Spinal cord (tissue), 10 donors: ENCODE measurements around the gene TAX1BP1. TPM values are rescaled to one million over a fixed set of nuclear protein-coding genes. Genes with fewer than 3 reads are reported as not detected.

Experiments used
- DNase-seq, 6 donors: peaks; one replicate each; pipeline versions ENCODE4 v3.0.0 to v3.0.0-alpha.2; 2013 to 2015; ENCODE audit warnings: low spot score in 6 of 6, low read depth in 4 of 6
- H3K27ac ChIP-seq: one replicate; pipeline ENCODE4 v1.5.1; 2013; ENCODE audit warnings: low read depth, low read length, control low read depth
- H3K27me3 ChIP-seq: one replicate; pipeline ENCODE4 v1.6.1; 2013; ENCODE audit warnings: low read length; ENCODE audit not compliant: control insufficient read depth, insufficient read depth
- H3K36me3 ChIP-seq: one replicate; pipeline ENCODE4 v1.6.1; 2013; ENCODE audit warnings: low read length; ENCODE audit not compliant: control insufficient read depth, insufficient read depth
- H3K4me1 ChIP-seq: one replicate; pipeline ENCODE4 v1.6.1; 2013; ENCODE audit warnings: low read length; ENCODE audit not compliant: control insufficient read depth, insufficient read depth
- H3K4me3 ChIP-seq: one replicate; pipeline ENCODE4 v1.5.1; 2013; ENCODE audit warnings: low read depth, low read length, control low read depth
- H3K9me3 ChIP-seq: one replicate; pipeline ENCODE4 v1.6.1; 2013; ENCODE audit warnings: low read length; ENCODE audit not compliant: control insufficient read depth, insufficient read depth
- WGBS: methylation state at CpG from one replicate; pipeline ENCODE4 v1.1.5; 2013; ENCODE audit warnings: missing lambda C conversion rate; ENCODE audit not compliant: insufficient coverage; 5-methylcytosine and 5-hydroxymethylcytosine counted together
- polyA plus RNA-seq, 2 donors: library from polyadenylated mRNA; unstranded; fragments of 120-200 nt; gene quantifications; one replicate each; pipeline ENCODE4 v1.2.1, GENCODE V29; 2013; ENCODE audit not compliant: insufficient read length in 2 of 2
- total RNA-seq, 2 donors: library from RNA; depleted of rRNA in 1 of 2; stranded (reverse); fragments of 120-200 nt in 1 of 2; fragments of >200 nt in 1 of 2; gene quantifications; one replicate each; pipeline versions ENCODE4 v1.2.3 to v1.2.4, GENCODE V29; 2013 to 2014
- donor health status: healthy.

The TAX1BP1 gene
- total and polyA plus RNA-seq, 4 donors, result 91.2 to 119 (median 107) TPM

DNA sequence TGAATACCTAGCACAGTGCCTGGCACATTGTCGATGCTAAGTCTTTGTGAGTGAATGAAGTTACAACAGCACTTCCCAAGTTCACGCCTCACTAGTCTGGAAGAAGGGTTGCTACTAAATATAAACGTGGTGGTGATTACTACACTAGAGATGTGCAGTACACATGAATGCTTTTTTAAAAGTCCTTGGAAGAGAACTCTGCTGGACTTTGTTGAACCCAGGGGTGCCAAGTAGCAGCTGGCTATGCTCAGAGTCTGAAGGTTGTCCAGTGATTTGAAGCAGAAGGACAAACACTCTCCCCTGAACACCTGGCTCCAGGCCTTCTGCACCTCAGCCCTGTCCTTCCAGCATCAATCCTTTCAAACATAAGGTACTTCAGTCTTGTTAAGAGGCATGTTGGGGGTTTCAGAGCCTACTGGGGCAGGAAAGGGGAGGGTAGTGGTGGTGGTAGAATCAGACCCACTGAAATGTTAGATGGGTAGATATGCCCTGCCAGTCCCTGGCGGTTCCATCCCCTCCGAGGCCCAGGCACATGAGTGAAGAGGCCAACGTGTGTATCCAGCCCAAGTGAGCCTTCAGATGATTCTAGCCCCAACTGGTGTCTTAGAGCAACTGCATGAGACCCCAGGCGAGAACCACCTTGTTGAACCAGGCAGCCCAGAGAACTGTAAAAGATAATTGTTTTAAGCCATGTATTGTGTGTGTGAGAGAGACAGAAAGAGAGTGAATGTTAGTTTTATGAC is 94.4 kb downstream of the TAX1BP1 start:
- no peak overlapping the region for H3K4me3 ChIP-seq
- H3K27ac ChIP-seq, result no peak overlapping the region
- WGBS, result 83% methylated on average over 5 of the region's 7 CpGs
- H3K36me3 ChIP-seq, result peaks cover 5% of the 10 kb centered on the region
- peaks cover 15% of the 10 kb centered on the region for H3K4me1 ChIP-seq
- DNase-seq, result peak in 1 of 6 donors; percentile 44
- H3K27me3 ChIP-seq, result no peaks in the 10 kb centered on the region
- no peaks in the 10 kb centered on the region for H3K9me3 ChIP-seq

DNA sequence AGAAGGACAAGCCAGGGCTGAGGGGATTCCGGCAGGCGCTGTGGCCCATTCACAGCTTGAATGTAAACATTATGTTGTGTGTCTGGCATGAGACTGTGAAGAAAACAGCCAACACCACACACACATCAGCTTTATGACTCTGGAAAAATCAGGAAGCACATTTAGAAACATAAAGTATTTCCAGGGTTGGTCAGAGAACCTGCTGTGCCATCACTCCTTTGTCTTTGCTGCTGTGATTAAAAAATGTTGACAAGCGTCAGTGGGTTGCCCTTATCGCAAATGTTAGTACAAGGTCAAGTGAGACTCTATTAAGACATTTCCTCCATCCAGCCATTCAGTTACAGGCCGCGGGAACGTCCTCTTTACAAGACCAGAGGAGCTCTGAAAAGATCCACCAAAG is 95.4 kb downstream of the TAX1BP1 start:
- Histone ChIP-seq H3K4me1 (peaks cover 21% of the 10 kb centered on the region), H3K4me3 (no peak overlapping the region), H3K36me3 (peaks cover 7% of the 10 kb centered on the region), H3K27me3 (no peaks in the 10 kb centered on the region), H3K27ac (peak overlapping the region; percentile 21), H3K9me3 (no peaks in the 10 kb centered on the region)
- peak in 1 of 6 donors; percentile 23 for DNase-seq
- no CpG with 5 or more reads among the region's 7 CpGs for WGBS

- H3K9me3 ChIP-seq, result no peaks in the 10 kb centered on the region
- H3K36me3 ChIP-seq, result peaks cover 13% of the 10 kb centered on the region
- no peak overlapping the region for H3K4me3 ChIP-seq
- 100% methylated on average over 1 of the region's 2 CpGs for WGBS
- no peak for DNase-seq
- H3K4me1 ChIP-seq, result peaks cover 28% of the 10 kb centered on the region
- H3K27me3 ChIP-seq, result no peaks in the 10 kb centered on the region
- no peak overlapping the region for H3K27ac ChIP-seq
Observed at GRCh38 chr7:27836536-27836935, 96.6 kb downstream of the TAX1BP1 start.

GRCh38 chr7:27839099-27839498 is 99.1 kb downstream of the TAX1BP1 start:
- Histone ChIP-seq H3K9me3 (no peaks in the 10 kb centered on the region), H3K27ac (peak overlapping the region; percentile 55), H3K4me1 (peaks cover 45% of the 10 kb centered on the region), H3K4me3 (no peak overlapping the region), H3K36me3 (peaks cover 13% of the 10 kb centered on the region), H3K27me3 (no peaks in the 10 kb centered on the region)
- DNase-seq, result no peak
- 93% methylated on average over 8 of the region's 10 CpGs for WGBS

DNA sequence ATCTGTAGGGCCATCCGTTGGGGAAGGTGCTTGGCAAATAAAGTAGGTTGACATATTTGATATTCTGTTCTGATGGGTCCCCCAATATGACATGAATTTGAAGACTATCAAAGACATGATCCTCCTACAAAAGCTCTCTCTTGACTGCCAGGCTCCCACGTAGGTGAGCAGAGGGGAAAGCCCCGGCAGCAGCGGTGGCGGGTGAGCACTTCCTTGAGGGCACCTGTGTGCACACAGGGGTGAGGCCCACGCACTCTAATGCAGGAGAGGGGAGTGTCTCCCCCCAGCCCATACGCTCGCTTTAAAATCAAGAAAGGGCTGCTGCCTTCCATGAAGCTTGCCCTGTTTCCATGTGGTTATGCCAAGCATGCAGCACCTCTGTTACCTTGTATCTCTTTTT is 100.4 kb downstream of the TAX1BP1 start:
- Histone ChIP-seq H3K36me3 (peaks cover 13% of the 10 kb centered on the region), H3K27me3 (no peaks in the 10 kb centered on the region), H3K4me1 (peaks cover 44% of the 10 kb centered on the region), H3K9me3 (no peaks in the 10 kb centered on the region), H3K4me3 (no peak overlapping the region), H3K27ac (no peak overlapping the region)
- WGBS, result 95% methylated on average over 4 of the region's 8 CpGs
- no peak for DNase-seq

GRCh38 chr7:27840760-27841364 is 100.9 kb downstream of the TAX1BP1 start:
- Histone ChIP-seq H3K27ac (no peak overlapping the region), H3K4me3 (no peak overlapping the region), H3K27me3 (no peaks in the 10 kb centered on the region), H3K4me1 (peaks cover 44% of the 10 kb centered on the region), H3K36me3 (peaks cover 13% of the 10 kb centered on the region), H3K9me3 (no peaks in the 10 kb centered on the region)
- DNase-seq, result peak in 1 of 6 donors; percentile 49
- 78% methylated on average over 17 of the region's 18 CpGs for WGBS

DNA sequence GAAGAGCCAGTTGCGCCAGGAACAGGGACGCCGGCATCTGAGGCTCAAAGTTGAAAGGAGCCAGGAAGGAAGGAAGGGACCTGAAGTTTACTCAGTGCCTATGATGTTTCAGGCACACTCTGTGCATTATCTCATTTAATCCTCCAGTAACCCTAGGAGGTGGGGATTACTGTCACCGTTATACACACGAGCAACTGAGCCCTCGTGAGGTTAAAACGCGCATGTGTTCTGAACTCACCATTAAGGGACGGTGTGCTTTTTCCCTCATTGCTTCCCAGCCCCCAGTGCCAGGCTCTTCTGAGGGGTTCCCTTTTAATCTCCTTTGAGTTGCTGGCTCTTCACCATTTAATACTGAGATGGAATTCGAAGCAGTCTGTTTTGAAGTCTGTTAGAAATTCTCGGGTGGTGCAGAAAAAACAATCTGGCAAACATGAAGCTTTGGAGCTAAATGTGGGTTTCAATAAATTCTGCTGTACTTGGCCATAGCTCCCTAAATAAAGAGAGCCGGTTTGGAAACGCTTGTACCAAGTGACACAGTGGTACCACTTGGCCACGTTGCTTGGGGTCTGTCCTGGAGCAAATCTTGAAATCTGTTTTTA is 102.2 kb downstream of the TAX1BP1 start:
- 22% methylated on average over 4 of the region's 14 CpGs for WGBS
- H3K36me3 ChIP-seq, result peaks cover 13% of the 10 kb centered on the region

GRCh38 chr7:27842851-27843250 is 102.9 kb downstream of the TAX1BP1 start:
- Histone ChIP-seq H3K27ac (peak overlapping the region; percentile 47), H3K27me3 (no peaks in the 10 kb centered on the region), H3K36me3 (peaks cover 13% of the 10 kb centered on the region), H3K9me3 (no peaks in the 10 kb centered on the region), H3K4me1 (peaks cover 44% of the 10 kb centered on the region), H3K4me3 (no peak overlapping the region)
- DNase-seq, result peak in 1 of 6 donors; percentile 44
- WGBS, result 41% methylated on average over 5 of the region's 9 CpGs

More for the DNA sequence above, 102.2 kb downstream of the TAX1BP1 start:
- Histone ChIP-seq H3K9me3 (no peaks in the 10 kb centered on the region), H3K27me3 (no peaks in the 10 kb centered on the region), H3K27ac (peak overlapping the region; percentile 47), H3K4me3 (no peak overlapping the region), H3K4me1 (peaks cover 44% of the 10 kb centered on the region)
- DNase-seq, result peak in 1 of 6 donors; percentile 82

DNA sequence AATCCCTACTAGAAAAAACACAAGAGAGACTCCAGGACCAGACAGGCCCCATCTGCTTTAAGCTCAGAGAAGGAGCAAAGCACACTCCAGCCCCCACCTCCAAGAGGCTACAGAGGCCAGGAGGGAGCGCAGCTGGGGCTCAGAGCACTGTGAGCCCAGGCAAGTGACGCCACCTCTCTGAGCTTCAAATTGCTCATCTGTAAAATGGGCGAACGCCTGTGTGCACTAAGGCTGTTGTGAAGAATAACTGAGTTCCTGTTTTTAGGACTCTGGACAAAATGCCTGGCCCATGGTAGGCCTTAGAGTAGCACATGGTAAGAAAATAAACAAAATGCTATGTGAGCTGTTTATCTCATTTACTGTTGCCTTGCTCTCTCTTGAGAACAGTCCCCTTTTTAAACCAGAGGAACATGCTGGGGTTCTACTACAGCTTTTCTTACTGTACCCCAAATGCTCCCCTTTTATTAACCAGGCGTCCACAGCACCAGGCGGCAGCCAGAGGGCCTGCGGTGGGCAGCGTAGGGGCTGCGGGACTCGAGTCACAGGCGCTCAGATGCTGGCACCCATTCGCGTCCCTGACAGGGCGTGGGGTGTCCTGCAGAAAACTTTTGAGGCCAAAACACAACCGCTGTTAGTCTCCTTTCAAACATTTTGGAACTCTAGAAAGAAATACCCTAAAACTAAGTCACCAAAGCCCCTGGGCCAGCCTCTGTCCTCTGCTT is 103.8 kb downstream of the TAX1BP1 start:
- Histone ChIP-seq H3K27ac (no peak overlapping the region), H3K36me3 (peaks cover 13% of the 10 kb centered on the region), H3K27me3 (no peaks in the 10 kb centered on the region), H3K4me1 (peaks cover 38% of the 10 kb centered on the region), H3K4me3 (no peak overlapping the region), H3K9me3 (no peaks in the 10 kb centered on the region)
- WGBS, result 91% methylated on average over 11 of the region's 15 CpGs
- no peak for DNase-seq
